Measurements from ENCODE around the gene CRYGN.

The CRYGN gene

GRCh38 chr7:151425670-151426440 lies 14.1 kb downstream of the CRYGN start:
- peak; percentile 32 for DNase-seq

GRCh38 chr7:151424799-151425198 lies 15.1 kb downstream of the CRYGN start:
- DNase-seq, result no peak

GRCh38 chr7:151423936-151424335 lies 16.0 kb downstream of the CRYGN start:
- DNase-seq, result no peak

GRCh38 chr7:151423226-151423625 lies 16.7 kb downstream of the CRYGN start:
- DNase-seq, result no peak

GRCh38 chr7:151422212-151422611 lies 17.7 kb downstream of the CRYGN start:
- no peak for DNase-seq

GRCh38 chr7:151420144-151420543 lies 19.8 kb downstream of the CRYGN start:
- no peak for DNase-seq

- DNase-seq, result no peak
Measured at GRCh38 chr7:151416941-151417315, 23.0 kb downstream of the CRYGN start.

GRCh38 chr7:151416112-151416940 lies 23.6 kb downstream of the CRYGN start:
- DNase-seq, result no peak

GRCh38 chr7:151415375-151416105 lies 24.4 kb downstream of the CRYGN start:
- DNase-seq, result peak; percentile 84

GRCh38 chr7:151413241-151413640 lies 26.7 kb downstream of the CRYGN start:
- DNase-seq, result no peak

GRCh38 chr7:151412318-151412717 lies 27.6 kb downstream of the CRYGN start:
- no peak for DNase-seq

GRCh38 chr7:151411551-151411950 lies 28.4 kb downstream of the CRYGN start:
- DNase-seq, result peak; percentile 78

- peak; percentile 81 for DNase-seq
Measured at GRCh38 chr7:151410405-151411390, 29.2 kb downstream of the CRYGN start.

- peak; percentile 66 for DNase-seq
Measured at GRCh38 chr7:151409667-151410404, 30.1 kb downstream of the CRYGN start, which contains the start of gene WDR86. Gene WDR86 (minus strand): TSS chr7:151410038. CDS start chr7:151409589, 449 bp downstream.

GRCh38 chr7:151408839-151409666 lies 30.9 kb downstream of the CRYGN start:
- DNase-seq, result peak; percentile 45

- DNase-seq, result no peak
Measured at GRCh38 chr7:151408498-151408838, 31.5 kb downstream of the CRYGN start.

- no peak for DNase-seq
Measured at GRCh38 chr7:151406886-151407583, 32.9 kb downstream of the CRYGN start.

GRCh38 chr7:151406051-151406875 lies 33.7 kb downstream of the CRYGN start:
- no peak for DNase-seq

- DNase-seq, result no peak
Measured at GRCh38 chr7:151405588-151405987, 34.4 kb downstream of the CRYGN start.
